NCI-H2227 (cell line): Measurements from ENCODE around the gene FNDC4.
"Not testable (repeated sequence)": the region's sequence is repeated elsewhere in the genome, so short reads cannot be mapped to it uniquely, and the experiment has no call there.

Experiments used
- DNase-seq: peaks from one replicate; lab custom pipeline; 2025; ENCODE audit not compliant: unreplicated experiment; lab: John Stamatoyannopoulos, UW

Gene FNDC4

GRCh38 chr2:27494944-27495554, at the start of gene FNDC4:
Gene FNDC4 (minus strand): TSS chr2:27495200. CDS start chr2:27494679, 521 bp downstream.
- DNase-seq: peak; percentile 61

- no peak for DNase-seq
Measured at GRCh38 chr2:27544143-27544821, 49.3 kb upstream of the FNDC4 start.

- not testable (repeated sequence) for DNase-seq
Measured at GRCh38 chr2:27539649-27540048, 44.6 kb upstream of the FNDC4 start.

GRCh38 chr2:27538839-27539450, 43.9 kb upstream of the FNDC4 start:
- DNase-seq: not testable (repeated sequence)

- no peak for DNase-seq
Measured at GRCh38 chr2:27537287-27537686, 42.3 kb upstream of the FNDC4 start.

GRCh38 chr2:27531983-27532382, 37.0 kb upstream of the FNDC4 start:
- no peak for DNase-seq

- no peak for DNase-seq
Measured at GRCh38 chr2:27527182-27527581, 32.2 kb upstream of the FNDC4 start.

- no peak for DNase-seq
Measured at GRCh38 chr2:27522400-27522945, 27.5 kb upstream of the FNDC4 start.

GRCh38 chr2:27520316-27520715, 25.3 kb upstream of the FNDC4 start:
- DNase-seq: no peak

GRCh38 chr2:27518782-27519113, 23.7 kb upstream of the FNDC4 start:
- DNase-seq: no peak

- no peak for DNase-seq
Measured at GRCh38 chr2:27518113-27518781, 23.2 kb upstream of the FNDC4 start.

- no peak for DNase-seq
Measured at GRCh38 chr2:27509326-27509725, 14.3 kb upstream of the FNDC4 start.

GRCh38 chr2:27507293-27507692, 12.3 kb upstream of the FNDC4 start:
- DNase-seq: no peak

GRCh38 chr2:27506587-27506986, 11.6 kb upstream of the FNDC4 start:
- no peak for DNase-seq

- DNase-seq: no peak
Measured at GRCh38 chr2:27502142-27502541, 7.1 kb upstream of the FNDC4 start.

- no peak for DNase-seq
Measured at GRCh38 chr2:27501042-27501441, 6.0 kb upstream of the FNDC4 start.

GRCh38 chr2:27498975-27499374, 4.0 kb upstream of the FNDC4 start:
- no peak for DNase-seq

- DNase-seq: no peak
Measured at GRCh38 chr2:27497288-27497627, 2.3 kb upstream of the FNDC4 start.

GRCh38 chr2:27496357-27497287, 1.6 kb upstream of the FNDC4 start, which contains the start of gene GCKR:
Gene GCKR (plus strand): TSS chr2:27496839. CDS start chr2:27496905, 66 bp downstream.
- no peak for DNase-seq

- no peak for DNase-seq
Measured at GRCh38 chr2:27495840-27496356, 898 bp upstream of the FNDC4 start.
